MM.1S (cell line): Measurements from ENCODE around the gene GIPC1.

Experiments
- EZH2 ChIP-seq: fragments of 300-600 bp; sonication (generic); optimal IDR thresholded peaks from 2 replicates; pipeline ENCODE3; 2017; ENCODE audit warnings: low read depth, mild to moderate bottlenecking, antibody characterized with exemption, low read length, mixed read lengths
- EZH2phosphoT487 ChIP-seq: fragments of 300-600 bp; sonication (generic); IDR thresholded peaks from 2 replicates; pipeline ENCODE4 v1.6.1; 2018; ENCODE audit warnings: antibody characterized with exemption, low read length
- TF ChIP-seq, protein P1 (sequence below): fragments of 300-600 bp; sonication (generic); IDR thresholded peaks from 2 replicates; pipeline ENCODE4 v1.5.1; 2016; ENCODE audit warnings: antibody characterized with exemption, low read length, mixed read lengths

DNA sequence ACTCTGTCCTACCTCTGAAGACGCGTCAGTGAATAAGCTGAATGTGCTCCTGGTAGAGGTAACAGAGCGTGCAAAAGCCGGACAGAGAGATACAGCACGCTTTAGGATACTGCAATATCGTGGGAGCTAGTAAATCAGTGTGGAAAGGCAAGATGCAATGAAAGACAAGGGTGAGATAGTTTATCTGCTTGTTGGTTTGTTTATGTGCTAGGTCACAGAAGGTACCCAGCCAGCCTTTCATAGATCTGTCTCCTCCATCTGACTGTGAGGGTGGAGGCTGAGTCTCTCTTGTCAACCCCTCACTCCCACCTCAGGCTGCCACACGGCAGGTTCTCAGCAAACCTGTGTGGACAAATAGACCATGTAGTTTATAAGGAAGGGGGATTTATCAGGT, 904 bp upstream of the GIPC1 start:
- TF ChIP-seq EZH2 = no peak
- TF ChIP-seq, protein P1, sequence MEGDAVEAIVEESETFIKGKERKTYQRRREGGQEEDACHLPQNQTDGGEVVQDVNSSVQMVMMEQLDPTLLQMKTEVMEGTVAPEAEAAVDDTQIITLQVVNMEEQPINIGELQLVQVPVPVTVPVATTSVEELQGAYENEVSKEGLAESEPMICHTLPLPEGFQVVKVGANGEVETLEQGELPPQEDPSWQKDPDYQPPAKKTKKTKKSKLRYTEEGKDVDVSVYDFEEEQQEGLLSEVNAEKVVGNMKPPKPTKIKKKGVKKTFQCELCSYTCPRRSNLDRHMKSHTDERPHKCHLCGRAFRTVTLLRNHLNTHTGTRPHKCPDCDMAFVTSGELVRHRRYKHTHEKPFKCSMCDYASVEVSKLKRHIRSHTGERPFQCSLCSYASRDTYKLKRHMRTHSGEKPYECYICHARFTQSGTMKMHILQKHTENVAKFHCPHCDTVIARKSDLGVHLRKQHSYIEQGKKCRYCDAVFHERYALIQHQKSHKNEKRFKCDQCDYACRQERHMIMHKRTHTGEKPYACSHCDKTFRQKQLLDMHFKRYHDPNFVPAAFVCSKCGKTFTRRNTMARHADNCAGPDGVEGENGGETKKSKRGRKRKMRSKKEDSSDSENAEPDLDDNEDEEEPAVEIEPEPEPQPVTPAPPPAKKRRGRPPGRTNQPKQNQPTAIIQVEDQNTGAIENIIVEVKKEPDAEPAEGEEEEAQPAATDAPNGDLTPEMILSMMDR = no peak
- no peak for TF ChIP-seq EZH2phosphoT487
